H1 (cell line): ENCODE data around the gene DCBLD1. TPM values are rescaled to one million over a fixed set of nuclear protein-coding genes. Genes with fewer than 3 reads are reported as not detected.

Experiments used
- CTCF ChIA-PET: fragments of 300-600 bp; sonication (Branson Sonifier 250); formaldehyde crosslinking; loops from one replicate; lab custom pipeline; 2021; ENCODE audit not compliant: partially characterized antibody; lab: Charles Lee
- POLR2A ChIA-PET: fragments of 300-600 bp; sonication (Branson Sonifier 250); formaldehyde crosslinking; loops from one replicate; lab custom pipeline; 2021; ENCODE audit warnings: inconsistent platforms; ENCODE audit not compliant: partially characterized antibody; lab: Charles Lee
- DNase-seq, 2 experiments: peaks; one replicate each; pipeline versions ENCODE4 v3.0.0 to v3.0.0-alpha.2; 2010 to 2022; ENCODE audit warnings: low spot score in 2 of 2, low read depth in 1 of 2, mixed read lengths in 1 of 2
- FAIRE-seq: peaks from 2 replicates; lab custom pipeline; 2011; peaks lifted over from hg19 to GRCh38; lab: Jason Lieb, UNC
- H2AFZ ChIP-seq: 2 replicates; pipeline ENCODE4 v1.8.1; 2012; ENCODE audit warnings: low read length, inconsistent platforms
- H2AK5ac ChIP-seq: 2 replicates; pipeline ENCODE4 v1.6.1; 2013; ENCODE audit warnings: low read depth, low read length
- H2BK120ac ChIP-seq: replicated peaks from 2 replicates; pipeline ENCODE3; 2013; ENCODE audit warnings: low read depth, low read length, inconsistent platforms
- H2BK12ac ChIP-seq: 2 replicates; pipeline ENCODE4 v1.6.1; 2013; ENCODE audit warnings: low read depth, low read length
- H2BK15ac ChIP-seq: 2 replicates; pipeline ENCODE4 v1.6.1; 2013; ENCODE audit warnings: low read length
- H2BK20ac ChIP-seq: 2 replicates; pipeline ENCODE4 v1.6.1; 2013; ENCODE audit warnings: low read length
- H2BK5ac ChIP-seq: 2 replicates; pipeline ENCODE4 v1.6.1; 2013; ENCODE audit warnings: low read depth, low read length
- H3K14ac ChIP-seq: 2 replicates; pipeline ENCODE4 v1.6.1; 2013; ENCODE audit warnings: inconsistent platforms; ENCODE audit not compliant: insufficient read length
- H3K18ac ChIP-seq: 2 replicates; pipeline ENCODE4 v1.6.1; 2013; ENCODE audit warnings: low read length; ENCODE audit errors: extremely low read depth
- H3K23ac ChIP-seq: 2 replicates; pipeline ENCODE4 v1.6.1; 2013; ENCODE audit warnings: inconsistent platforms; ENCODE audit not compliant: insufficient read length
- H3K23me2 ChIP-seq: 2 replicates; pipeline ENCODE4 v1.6.1; 2013; ENCODE audit warnings: low read depth, low read length
- H3K27ac ChIP-seq: 2 replicates; pipeline ENCODE4 v1.6.1; 2011; ENCODE audit warnings: low read depth, low read length, inconsistent platforms
- H3K27me3 ChIP-seq, 4 experiments: replicated peaks in 1 of 4; 1 replicate in 1 of 4; 2 replicates in 3 of 4; pipeline versions ENCODE4 v1.6.1 to v1.8.1; 2011 to 2013; ENCODE audit warnings: low read length in 3 of 4, mild to moderate bottlenecking in 3 of 4, inconsistent platforms in 2 of 4, mixed read lengths in 2 of 4, moderate library complexity in 1 of 4; ENCODE audit not compliant: control insufficient read depth in 3 of 4, insufficient read depth in 3 of 4; ENCODE audit errors: extremely low read depth in 1 of 4
- H3K36me3 ChIP-seq, 4 experiments: 2 replicates each; pipeline versions ENCODE4 v1.6.1 to v1.8.1; 2011 to 2013; ENCODE audit warnings: mild to moderate bottlenecking in 4 of 4, low read length in 3 of 4, moderate library complexity in 2 of 4, control low read depth in 1 of 4, inconsistent platforms in 1 of 4; ENCODE audit not compliant: insufficient read depth in 4 of 4, control insufficient read depth in 2 of 4
- H3K4ac ChIP-seq: replicated peaks from 2 replicates; pipeline ENCODE3; 2013; ENCODE audit warnings: low read length, low read depth, mixed read lengths, inconsistent platforms; ENCODE audit not compliant: insufficient read length
- H3K4me1 ChIP-seq, 4 experiments: replicated peaks in 1 of 4; 1 replicate in 1 of 4; 2 replicates in 3 of 4; pipeline versions ENCODE4 v1.6.1 to v1.8.1; 2011 to 2013; ENCODE audit warnings: low read length in 3 of 4, inconsistent platforms in 2 of 4, mixed read lengths in 1 of 4; ENCODE audit not compliant: insufficient read depth in 4 of 4, control insufficient read depth in 3 of 4
- H3K4me2 ChIP-seq, 2 experiments: 2 replicates each; pipeline versions ENCODE4 v1.6.1 to v1.8.1; 2011 to 2013; ENCODE audit warnings: low read depth in 2 of 2, low read length in 2 of 2, control low read depth in 1 of 2, inconsistent platforms in 1 of 2, mild to moderate bottlenecking in 1 of 2; ENCODE audit not compliant: insufficient read depth in 1 of 2
- H3K4me3 ChIP-seq, 4 experiments: fragments of 200-600, 300-600 bp in 1 of 4; sonication (generic), shearing (Covaris generic), sonication (Bioruptor Twin) in 1 of 4; 2 replicates each; pipeline versions ENCODE4 v1.5.1 to v1.8.1; 2011 to 2016; ENCODE audit warnings: low read length in 4 of 4, low read depth in 3 of 4, control low read depth in 2 of 4, inconsistent platforms in 2 of 4, mild to moderate bottlenecking in 2 of 4, mixed read lengths in 1 of 4, moderate library complexity in 1 of 4; ENCODE audit not compliant: insufficient read depth in 2 of 4; ENCODE audit errors: extremely low read depth in 1 of 4
- H3K56ac ChIP-seq: replicated peaks from 2 replicates; pipeline ENCODE3; 2013; ENCODE audit warnings: low read depth, mild to moderate bottlenecking, mixed read lengths, low read length, inconsistent platforms; ENCODE audit not compliant: insufficient read length
- H3K79me1 ChIP-seq: 2 replicates; pipeline ENCODE4 v1.6.1; 2013; ENCODE audit warnings: low read depth, low read length, control low read depth
- H3K79me2 ChIP-seq, 2 experiments: 2 replicates each; pipeline versions ENCODE4 v1.6.1 to v1.8.1; 2012 to 2013; ENCODE audit warnings: low read length in 2 of 2, mild to moderate bottlenecking in 2 of 2, inconsistent platforms in 1 of 2; ENCODE audit not compliant: insufficient read depth in 2 of 2, control insufficient read depth in 1 of 2
- H3K9ac ChIP-seq, 4 experiments: replicated peaks in 1 of 4; 1 replicate in 1 of 4; 2 replicates in 3 of 4; pipeline versions ENCODE4 v1.6.1 to v1.8.1; 2011 to 2013; ENCODE audit warnings: low read depth in 3 of 4, low read length in 3 of 4, control low read depth in 2 of 4, mild to moderate bottlenecking in 2 of 4, moderate library complexity in 2 of 4, inconsistent platforms in 1 of 4; ENCODE audit errors: extremely low read depth in 1 of 4
- H3K9me3 ChIP-seq, 2 experiments: 2 replicates each; pipeline versions ENCODE4 v1.6.1 to v1.8.1; 2012 to 2013; ENCODE audit warnings: mild to moderate bottlenecking in 2 of 2, moderate library complexity in 2 of 2, control low read depth in 1 of 2, inconsistent platforms in 1 of 2, low read depth in 1 of 2, low read length in 1 of 2, mixed read lengths in 1 of 2; ENCODE audit not compliant: insufficient read depth in 2 of 2
- H4K20me1 ChIP-seq, 2 experiments: replicated peaks in 1 of 2; 2 replicates each; pipeline versions ENCODE3 to v1.8.1; 2011 to 2013; ENCODE audit warnings: inconsistent platforms in 2 of 2, low read length in 2 of 2, mild to moderate bottlenecking in 1 of 2; ENCODE audit not compliant: insufficient read depth in 2 of 2, control insufficient read depth in 1 of 2
- H4K5ac ChIP-seq: 2 replicates; pipeline ENCODE4 v1.6.1; 2013; ENCODE audit warnings: low read length, low read depth, mixed read lengths, inconsistent platforms; ENCODE audit not compliant: insufficient read length
- H4K8ac ChIP-seq: 2 replicates; pipeline ENCODE4 v1.8.0; 2013; ENCODE audit warnings: mild to moderate bottlenecking, moderate library complexity, low read length, inconsistent platforms; ENCODE audit not compliant: insufficient read depth; ENCODE audit errors: extremely low read depth
- H4K91ac ChIP-seq: replicated peaks from 2 replicates; pipeline ENCODE3; 2013; ENCODE audit warnings: low read length, mixed read lengths, inconsistent platforms; ENCODE audit not compliant: insufficient read length
- ASH2L ChIP-seq: fragments of 200-600, 300-600 bp; sonication (generic); IDR thresholded peaks from one replicate; pipeline ENCODE4 v1.7.1; 2017; ENCODE audit warnings: low read length
- CBX8 ChIP-seq: fragments of 300-800, 300-1000 bp; sonication (generic); IDR thresholded peaks from 2 replicates; pipeline ENCODE4 v1.7.1; 2016; ENCODE audit warnings: low read depth, low read length, borderline replicate concordance
- FOSL1 ChIP-seq: IDR thresholded peaks from 2 replicates; pipeline ENCODE4 v1.6.1; 2011; ENCODE audit warnings: mild to moderate bottlenecking, low read depth, low read length, moderate library complexity; ENCODE audit not compliant: insufficient read depth
- KDM5A ChIP-seq: fragments of 200-600 bp; IDR thresholded peaks from 2 replicates; pipeline ENCODE4 v1.7.1; 2012; ENCODE audit warnings: mild to moderate bottlenecking, low read length, inconsistent platforms, mixed read lengths
- PHF8 ChIP-seq: fragments of 200-600 bp; sonication (generic); conservative IDR thresholded peaks from 2 replicates; pipeline ENCODE4 v1.7.1; 2012; ENCODE audit warnings: low read depth, mild to moderate bottlenecking, inconsistent platforms, low read length, moderate library complexity
- SRF ChIP-seq: IDR thresholded peaks from 2 replicates; pipeline ENCODE4 v1.6.1; 2011; ENCODE audit warnings: mild to moderate bottlenecking, low read depth, low read length, moderate library complexity
- TAF7 ChIP-seq: optimal IDR thresholded peaks from 2 replicates; pipeline ENCODE3; 2011; ENCODE audit warnings: low read depth, mild to moderate bottlenecking, inconsistent platforms, low read length, moderate library complexity, borderline replicate concordance
- YY1 ChIP-seq: IDR thresholded peaks from 2 replicates; pipeline ENCODE4 v1.6.1; 2011; ENCODE audit warnings: low read depth, mild to moderate bottlenecking, low read length
- WGBS, 2 experiments: shearing (Covaris generic) in 1 of 2; methylation state at CpG; one replicate each; pipeline versions ENCODE4 v1.1.6 to v1.1.7; 2013 to 2015; ENCODE audit warnings: low lambda C conversion rate in 2 of 2, mixed read lengths in 2 of 2, inconsistent platforms in 1 of 2, low coverage in 1 of 2, missing lambda C conversion rate in 1 of 2; ENCODE audit not compliant: insufficient replicate concordance in 2 of 2, insufficient coverage in 1 of 2, insufficient read length in 1 of 2; ENCODE audit errors: extremely low coverage in 1 of 2, missing lambda C conversion rate in 1 of 2; 5-methylcytosine and 5-hydroxymethylcytosine counted together
- polyA plus RNA-seq, 7 experiments: library from polyadenylated mRNA; depleted of rRNA in 3 of 7; stranded (reverse) in 5 of 7; unstranded in 2 of 7; fragments of >200 nt in 5 of 7; fragments of 200-250 nt in 2 of 7; gene quantifications; 1 replicate in 5 of 7; 2 replicates in 1 of 7; 4 replicates in 1 of 7; pipeline versions ENCODE4 v1.2.1 to v1.2.3, GENCODE V29; 2011 to 2013; ENCODE audit warnings: missing spikeins in 2 of 7, mixed read lengths in 2 of 7
- total RNA-seq: library from RNA; stranded (reverse); fragmentation: NEBNext Ultra II Directional; extraction: Animal tissue kit (Norgen Biotek cat#: 25700); gene quantifications from 2 replicates; pipeline ENCODE4 v1.2.1, GENCODE V29; 2021
- TF ChIP-seq, protein P1 (sequence below): IDR thresholded peaks from 2 replicates; pipeline ENCODE4 v1.6.1; 2012; ENCODE audit warnings: inconsistent platforms

Gene DCBLD1
- total and polyA plus RNA-seq, 2 of the 8 experiments (the other 6 are each of a cell fraction or from before 2014, with no cell fraction given), result 3.9 to 11.2 TPM

DNA sequence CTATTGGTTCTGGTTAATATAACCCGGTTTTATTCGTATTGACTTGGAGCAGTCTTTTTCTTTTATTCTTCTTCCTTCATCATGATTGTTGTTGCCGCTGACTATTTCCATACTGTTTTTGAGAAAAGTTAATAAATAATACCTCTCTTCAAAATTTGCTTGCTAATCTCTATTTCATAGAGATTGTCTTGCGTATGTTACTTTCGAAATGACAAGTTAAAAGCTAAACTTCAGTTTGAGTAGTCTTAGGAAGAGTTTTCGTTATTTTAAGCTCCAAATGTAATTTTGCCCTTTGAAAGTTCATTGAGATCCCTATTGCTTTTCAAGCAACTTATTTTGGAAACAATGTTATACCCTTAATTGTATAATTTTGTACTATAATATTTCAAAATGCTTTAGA, 36.4 kb downstream of the DCBLD1 start:
- Histone ChIP-seq H3K23ac (no peak overlapping the region), H4K91ac (no peak overlapping the region), H2AFZ (no peak overlapping the region), H3K9ac (no peak overlapping the region), H3K36me3 (no peaks in the 10 kb centered on the region), H3K9me3 (no peaks in the 10 kb centered on the region), H2BK5ac (no peak overlapping the region), H3K27me3 (no peaks in the 10 kb centered on the region), H4K5ac (no peak overlapping the region), H2BK120ac (no peak overlapping the region), H4K20me1 (no peaks in the 10 kb centered on the region), H3K4me1 (no peaks in the 10 kb centered on the region), H3K18ac (no peak overlapping the region), H2BK15ac (no peak overlapping the region), H3K14ac (no peak overlapping the region), H3K4ac (no peak overlapping the region), H2BK20ac (no peak overlapping the region)
- WGBS, 2 experiments, result 95% methylated on average over 6 of the region's 6 CpGs; no CpG with 5 or more reads in 1 of the 2 experiments
- CTCF ChIA-PET, result no interaction called here
- TF ChIP-seq, protein P1, sequence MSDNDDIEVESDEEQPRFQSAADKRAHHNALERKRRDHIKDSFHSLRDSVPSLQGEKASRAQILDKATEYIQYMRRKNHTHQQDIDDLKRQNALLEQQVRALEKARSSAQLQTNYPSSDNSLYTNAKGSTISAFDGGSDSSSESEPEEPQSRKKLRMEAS, result no peak
- TF ChIP-seq KDM5A (no peak), YY1 (no peak), FOSL1 (no peak), ASH2L (no peak), PHF8 (no peak), TAF7 (no peak), CBX8 (no peak), SRF (no peak)
- TF ChIP-seq, all 59 proteins: peak for 0
- no peaks in the 10 kb centered on the region for H3K79me1 ChIP-seq
- no peaks in the 10 kb centered on the region for H3K23me2 ChIP-seq
- H2AK5ac ChIP-seq, result no peak overlapping the region
- H4K8ac ChIP-seq, result no peak overlapping the region
- H3K4me2 ChIP-seq, result no peak overlapping the region
- no peak for DNase-seq
- H3K4me3 ChIP-seq, result no peak overlapping the region
- no peak overlapping the region for H3K27ac ChIP-seq
- H3K56ac ChIP-seq, result no peak overlapping the region
- POLR2A ChIA-PET, result interaction anchor here (0.7 kb wide), 1 partner anchor 94 kb away, joined by 3 read pairs; no protein-coding TSS in a partner anchor
- H2BK12ac ChIP-seq, result no peak overlapping the region
- H3K79me2 ChIP-seq, result no peaks in the 10 kb centered on the region
- FAIRE-seq, result no peak
